Gastroesophageal sphincter (tissue), 4 donors: Measurements from ENCODE around the gene ZNF329. TPM values are rescaled to one million over a fixed set of nuclear protein-coding genes. Genes with fewer than 3 reads are reported as not detected.

Experiments
- ATAC-seq: fragments of 150-250 bp; one replicate; pipeline ENCODE4 v1.9.1; 2016; ENCODE audit warnings: mild to moderate bottlenecking, moderate library complexity
- H3K27ac ChIP-seq, 4 donors: fragments of 200-600 bp; sonication (generic) in 3 of 4; 1 replicate in 3 of 4; 2 replicates in 1 of 4; pipeline ENCODE4 v1.5.1; 2016 to 2019
- H3K27me3 ChIP-seq: fragments of 200-600 bp; sonication (generic); one replicate; pipeline ENCODE4 v1.5.1; 2019
- H3K36me3 ChIP-seq, 2 donors: fragments of 200-600 bp; sonication (generic); one replicate each; pipeline ENCODE4 v1.5.1; 2019; ENCODE audit warnings: control low read depth in 1 of 2
- H3K4me1 ChIP-seq, 3 donors: fragments of 200-600 bp; sonication (generic); 1 replicate in 2 of 3; 2 replicates in 1 of 3; pipeline ENCODE4 v1.5.1; 2016 to 2019; ENCODE audit warnings: control low read depth in 2 of 3
- H3K4me3 ChIP-seq, 2 donors: fragments of 200-600 bp; sonication (generic); one replicate each; pipeline ENCODE4 v1.5.1; 2019; ENCODE audit warnings: mild to moderate bottlenecking in 1 of 2, moderate library complexity in 1 of 2
- H3K9me3 ChIP-seq, 3 donors: fragments of 200-600 bp; sonication (generic); one replicate each; pipeline ENCODE4 v1.5.1; 2017 to 2019; ENCODE audit warnings: control low read depth in 2 of 3
- CTCF ChIP-seq, 4 experiments: fragments of 200-600 bp in 2 of 4; fragments of 450-650 bp in 2 of 4; sonication (generic) in 1 of 4; IDR thresholded peaks; one replicate each; pipeline ENCODE4 v1.5.1; 2017 to 2019; ENCODE audit warnings: antibody characterized with exemption in 4 of 4, mild to moderate bottlenecking in 2 of 4, moderate library complexity in 2 of 4
- EP300 ChIP-seq: sonication (generic); formaldehyde crosslinking; IDR thresholded peaks from one replicate; pipeline ENCODE4 v1.6.1; 2017; ENCODE audit warnings: antibody characterized with exemption, mild to moderate bottlenecking
- POLR2A ChIP-seq, 2 donors: fragments of 450-650 bp; IDR thresholded peaks; one replicate each; pipeline ENCODE4 v1.6.1; 2017; ENCODE audit warnings: antibody characterized with exemption in 2 of 2, mild to moderate bottlenecking in 2 of 2, moderate library complexity in 1 of 2
- POLR2AphosphoS5 ChIP-seq: sonication (generic); formaldehyde crosslinking; IDR thresholded peaks from one replicate; pipeline ENCODE4 v1.6.1; 2017; ENCODE audit warnings: antibody characterized with exemption
- WGBS, 2 donors: methylation state at CpG; one replicate each; pipeline ENCODE4 v1.1.5; 2018; ENCODE audit warnings: low coverage in 1 of 2; 5-methylcytosine and 5-hydroxymethylcytosine counted together
- total RNA-seq, 4 donors: library from RNA; depleted of rRNA; stranded (reverse); fragments of >200 nt; gene quantifications; one replicate each; pipeline ENCODE4 v1.1.0, GENCODE V29; 2016

The ZNF329 gene
- total RNA-seq, result 10 to 100 TPM in 2 of 4 donors, 1 to 10 TPM in 2; 8.4 to 14.8 (median 11.7) TPM

GRCh38 chr19:58150328-58150921 lies at the start of gene ZNF329:
TSS of gene ZNF329 (minus strand) at chr19:58150789. CDS start at chr19:58129503, 21,286 bp downstream.
- WGBS, 2 donors, result 0% methylated on average over 17 to 30 of the region's 62 CpGs
- ATAC-seq, result peak; percentile 50
- Histone ChIP-seq H3K4me1 (peaks cover 0 to 59% (median 14%) of the 10 kb centered on the region in 3 donors), H3K36me3 (peaks cover 0 to 10% of the 10 kb centered on the region in 2 donors), H3K27ac (peak within 1 kb of the TSS; percentile 61 to 89 (median 82)), H3K9me3 (peaks cover 0 to 12% (median 0%) of the 10 kb centered on the region in 3 donors), H3K27me3 (no peaks in the 10 kb centered on the region), H3K4me3 (peak within 1 kb of the TSS; percentile 87 to 92)
- peak in 3 of 4 experiments; percentile 10 to 32 (median 19) for TF ChIP-seq CTCF (IDR thresholded peaks at IDR 0.05)
- TF ChIP-seq EP300, result no peak
- TF ChIP-seq POLR2A (IDR thresholded peaks at IDR 0.05), result peak; percentile 40 to 53
- peak; percentile 58 for TF ChIP-seq POLR2AphosphoS5

GRCh38 chr19:58196901-58197616 lies 46.5 kb upstream of the ZNF329 start:
- H3K36me3 ChIP-seq, result peaks cover 25 to 100% of the 10 kb centered on the region in 2 donors
- no peak overlapping the region for H3K27ac ChIP-seq
- no peaks in the 10 kb centered on the region for H3K4me1 ChIP-seq
- no peak overlapping the region for H3K4me3 ChIP-seq
- H3K9me3 ChIP-seq, result peaks cover 12 to 100% (median 62%) of the 10 kb centered on the region in 3 donors
- no peaks in the 10 kb centered on the region for H3K27me3 ChIP-seq
- TF ChIP-seq EP300, result no peak
- TF ChIP-seq POLR2A (IDR thresholded peaks at IDR 0.05), result no peak
- no peak for TF ChIP-seq POLR2AphosphoS5
- no peak for TF ChIP-seq CTCF (IDR thresholded peaks at IDR 0.05)
- ATAC-seq, result no peak
- 64 to 67% methylated on average over 6 of the region's 6 CpGs for WGBS, 2 donors

GRCh38 chr19:58183817-58184215 lies 33.2 kb upstream of the ZNF329 start:
- peaks cover 0 to 100% (median 16%) of the 10 kb centered on the region in 3 donors for H3K9me3 ChIP-seq
- H3K4me1 ChIP-seq, result peaks cover 0 to 21% (median 0%) of the 10 kb centered on the region in 3 donors
- peak overlapping the region; percentile 70 to 98 (median 96) for H3K27ac ChIP-seq
- H3K4me3 ChIP-seq, result peak overlapping the region; percentile 40 to 91
- no peak for ATAC-seq
- H3K36me3 ChIP-seq, result peaks cover 0 to 76% of the 10 kb centered on the region in 2 donors
- no CpG with 5 or more reads among the region's 13 CpGs for WGBS, 2 donors
- no peak for TF ChIP-seq POLR2AphosphoS5
- TF ChIP-seq POLR2A (IDR thresholded peaks at IDR 0.05), result no peak
- no peak for TF ChIP-seq CTCF (IDR thresholded peaks at IDR 0.05)
- no peak for TF ChIP-seq EP300
- H3K27me3 ChIP-seq, result no peaks in the 10 kb centered on the region

GRCh38 chr19:58182989-58183816 lies 32.6 kb upstream of the ZNF329 start, which contains the start of gene ZNF274:
TSS of gene ZNF274 (plus strand) at chr19:58183061. CDS start at chr19:58183966, 905 bp downstream.
- peak; percentile 98 for ATAC-seq
- WGBS, 2 donors, result 0% methylated on average over 10 of the region's 80 CpGs; no CpG with 5 or more reads in 1 of the 2 donors
- Histone ChIP-seq H3K27me3 (no peaks in the 10 kb centered on the region), H3K4me1 (peaks cover 0 to 21% (median 0%) of the 10 kb centered on the region in 3 donors), H3K27ac (peak within 1 kb of the TSS; percentile 70 to 98 (median 96)), H3K9me3 (peaks cover 0 to 100% (median 16%) of the 10 kb centered on the region in 3 donors), H3K36me3 (peaks cover 0 to 74% of the 10 kb centered on the region in 2 donors), H3K4me3 (peak within 1 kb of the TSS; percentile 40 to 91)
- peak; percentile 75 to 90 for TF ChIP-seq POLR2A (IDR thresholded peaks at IDR 0.05)
- no peak for TF ChIP-seq EP300
- peak; percentile 61 for TF ChIP-seq POLR2AphosphoS5
- TF ChIP-seq CTCF (IDR thresholded peaks at IDR 0.05), result no peak
